Esophagus squamous epithelium (tissue), 5 donors: ENCODE data around the gene GOSR1. TPM values are rescaled to one million over a fixed set of nuclear protein-coding genes. Genes with fewer than 3 reads are reported as not detected.
"Not testable (repeated sequence)": the region's sequence is repeated elsewhere in the genome, so short reads cannot be mapped to it uniquely, and the experiment has no call there.

Experiments
- DNase-seq: peaks from one replicate; lab custom pipeline; 2025; lab: John Stamatoyannopoulos, UW
- H3K27ac ChIP-seq, 4 donors: fragments of 200-600 bp; sonication (generic); one replicate each; pipeline ENCODE4 v1.5.1; 2016 to 2019; ENCODE audit warnings: mild to moderate bottlenecking in 1 of 4
- H3K27me3 ChIP-seq, 4 donors: fragments of 200-600 bp; sonication (generic); 1 replicate in 3 of 4; 2 replicates in 1 of 4; pipeline versions ENCODE4 v1.5.1 to v1.6.0; 2017 to 2021; ENCODE audit warnings: antibody characterized with exemption in 1 of 4
- H3K36me3 ChIP-seq, 3 donors: fragments of 200-600 bp; sonication (generic); one replicate each; pipeline ENCODE4 v1.5.1; 2016 to 2019
- H3K4me1 ChIP-seq, 3 donors: fragments of 200-600 bp; sonication (generic); one replicate each; pipeline ENCODE4 v1.5.1; 2017 to 2019
- H3K4me3 ChIP-seq, 4 donors: fragments of 200-600 bp; sonication (generic); 1 replicate in 3 of 4; 2 replicates in 1 of 4; pipeline ENCODE4 v1.5.1; 2016 to 2019; ENCODE audit warnings: mild to moderate bottlenecking in 2 of 4, moderate library complexity in 1 of 4
- H3K9me3 ChIP-seq, 3 donors: fragments of 200-600 bp; sonication (generic); one replicate each; pipeline ENCODE4 v1.5.1; 2016 to 2019
- POLR2A ChIP-seq, 4 donors: fragments of 450-650 bp; IDR thresholded peaks; one replicate each; pipeline ENCODE4 v1.6.1; 2017; ENCODE audit warnings: antibody characterized with exemption in 4 of 4, mild to moderate bottlenecking in 4 of 4, moderate library complexity in 3 of 4
- WGBS, 2 donors: methylation state at CpG; one replicate each; pipeline ENCODE4 v1.1.5; 2018; 5-methylcytosine and 5-hydroxymethylcytosine counted together
- intact Hi-C: fragments of 100-400 bp; cut with DNase I; formaldehyde crosslinking; loops from one replicate; pipeline ENCODE4 v1.15.0; 2022
- total RNA-seq, 4 donors: library from RNA; depleted of rRNA; stranded (reverse); fragments of >200 nt; gene quantifications; one replicate each; pipeline ENCODE4 v1.1.0, GENCODE V29; 2016
- TF ChIP-seq, protein P1 (sequence below), 6 experiments: fragments of 450-650 bp in 4 of 6; fragments of 200-600 bp in 2 of 6; sonication (generic) in 2 of 6; IDR thresholded peaks; one replicate each; pipeline ENCODE4 v1.5.1; 2016 to 2019; ENCODE audit warnings: antibody characterized with exemption in 6 of 6, mild to moderate bottlenecking in 4 of 6, moderate library complexity in 4 of 6
- donor health status: DM: yes; HTN: yes; CAD: no.

The GOSR1 gene
- total RNA-seq, 4 donors from 2014 or later, result 19.4 to 50.4 (median 37.7) TPM

DNA sequence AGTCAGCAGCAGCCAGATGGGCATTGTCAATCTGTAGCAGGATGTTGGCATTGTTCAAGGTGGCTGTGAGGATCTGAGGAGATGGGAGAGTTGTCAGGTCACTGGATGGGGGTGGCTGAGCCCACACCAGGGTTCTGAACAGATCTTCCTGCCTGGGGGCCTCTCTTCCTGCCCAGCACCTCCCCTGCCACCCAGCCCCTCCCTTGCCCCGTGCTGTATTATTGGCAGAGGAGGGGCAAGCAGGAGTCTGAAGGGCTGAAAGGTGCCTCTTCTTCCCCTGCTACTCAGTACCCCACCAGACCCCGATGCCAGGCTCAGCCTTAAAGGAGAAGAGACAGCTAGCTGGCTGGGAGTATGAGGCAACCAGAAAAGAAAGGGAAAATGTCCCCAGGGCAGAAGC is 93.0 kb downstream of the GOSR1 start:
- intact Hi-C loops, result no loop called here
- Histone ChIP-seq H3K27ac (no peak overlapping the region), H3K9me3 (no peaks in the 10 kb centered on the region), H3K36me3 (no peaks in the 10 kb centered on the region), H3K4me3 (no peak overlapping the region), H3K4me1 (no peaks in the 10 kb centered on the region), H3K27me3 (peaks cover 0 to 15% (median 0%) of the 10 kb centered on the region in 4 donors)
- 0% methylated on average over 1 of the region's 2 CpGs; no CpG with 5 or more reads in 1 of the 2 donors for WGBS, 2 donors
- no peak for DNase-seq
- no peak for TF ChIP-seq POLR2A (IDR thresholded peaks at IDR 0.05)
- TF ChIP-seq, protein P1, sequence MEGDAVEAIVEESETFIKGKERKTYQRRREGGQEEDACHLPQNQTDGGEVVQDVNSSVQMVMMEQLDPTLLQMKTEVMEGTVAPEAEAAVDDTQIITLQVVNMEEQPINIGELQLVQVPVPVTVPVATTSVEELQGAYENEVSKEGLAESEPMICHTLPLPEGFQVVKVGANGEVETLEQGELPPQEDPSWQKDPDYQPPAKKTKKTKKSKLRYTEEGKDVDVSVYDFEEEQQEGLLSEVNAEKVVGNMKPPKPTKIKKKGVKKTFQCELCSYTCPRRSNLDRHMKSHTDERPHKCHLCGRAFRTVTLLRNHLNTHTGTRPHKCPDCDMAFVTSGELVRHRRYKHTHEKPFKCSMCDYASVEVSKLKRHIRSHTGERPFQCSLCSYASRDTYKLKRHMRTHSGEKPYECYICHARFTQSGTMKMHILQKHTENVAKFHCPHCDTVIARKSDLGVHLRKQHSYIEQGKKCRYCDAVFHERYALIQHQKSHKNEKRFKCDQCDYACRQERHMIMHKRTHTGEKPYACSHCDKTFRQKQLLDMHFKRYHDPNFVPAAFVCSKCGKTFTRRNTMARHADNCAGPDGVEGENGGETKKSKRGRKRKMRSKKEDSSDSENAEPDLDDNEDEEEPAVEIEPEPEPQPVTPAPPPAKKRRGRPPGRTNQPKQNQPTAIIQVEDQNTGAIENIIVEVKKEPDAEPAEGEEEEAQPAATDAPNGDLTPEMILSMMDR (IDR thresholded peaks at IDR 0.05), result no peak

DNA sequence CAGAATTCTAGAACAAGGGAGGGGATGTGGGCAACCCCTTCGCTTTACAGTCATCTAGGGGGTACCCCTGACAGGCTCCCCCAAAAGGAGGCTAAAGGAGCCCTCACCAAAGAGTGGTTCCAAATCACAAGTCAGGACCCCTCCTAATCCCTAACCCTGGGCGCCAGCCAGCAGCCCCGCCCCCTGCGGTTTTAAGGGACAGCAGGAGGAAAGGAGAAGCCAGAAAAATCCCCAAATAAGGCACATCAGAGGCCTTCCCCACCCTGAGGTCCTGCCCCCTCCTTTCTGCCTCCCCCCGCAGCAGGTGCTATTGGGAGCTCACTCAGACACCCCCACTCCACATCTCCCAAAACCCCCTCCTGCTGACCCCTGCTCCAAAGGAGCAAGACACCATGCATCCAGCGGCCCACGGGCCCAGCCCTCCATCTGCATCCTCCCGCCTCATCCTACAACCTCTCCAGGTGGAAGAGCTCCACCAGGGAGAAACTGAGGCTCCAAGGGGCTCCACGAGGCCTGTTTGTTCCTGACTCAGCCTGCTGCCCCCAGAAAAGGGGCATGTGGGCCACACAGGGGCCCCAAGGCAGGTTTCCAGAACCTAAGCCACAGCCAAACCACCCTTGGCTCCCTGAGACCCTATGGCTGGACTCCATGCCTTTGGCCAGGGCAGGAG is 93.5 kb downstream of the GOSR1 start:
- 26 to 40% methylated on average over 1 to 4 of the region's 9 CpGs for WGBS, 2 donors
- intact Hi-C loops, result no loop called here
- DNase-seq, result no peak

DNA sequence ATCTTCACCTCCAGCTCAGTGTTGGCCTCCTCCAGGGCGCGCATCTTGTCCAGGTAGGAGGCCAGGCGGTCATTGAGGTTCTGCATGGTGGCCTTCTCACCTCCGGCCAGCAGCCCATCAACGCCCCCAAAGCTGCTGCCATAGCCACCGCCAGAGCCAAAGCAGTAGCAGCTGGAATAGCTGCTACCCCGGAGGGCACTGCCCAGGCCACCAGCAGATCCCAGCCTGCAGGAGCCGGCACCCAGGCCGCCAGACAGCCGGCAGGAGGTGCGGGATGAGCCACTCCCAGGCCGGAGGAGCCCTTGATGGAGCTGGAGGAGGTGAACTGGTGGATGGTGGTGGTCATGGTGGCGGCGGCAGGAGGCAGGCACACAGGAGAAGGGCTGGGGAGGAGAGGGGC is 94.2 kb downstream of the GOSR1 start:
- DNase-seq, intact Hi-C loops, H3K27ac ChIP-seq, H3K4me1 ChIP-seq, H3K36me3 ChIP-seq, H3K4me3 ChIP-seq, H3K9me3 ChIP-seq: not testable (repeated sequence)
- 79% methylated on average over 6 of the region's 14 CpGs; no CpG with 5 or more reads in 1 of the 2 donors for WGBS, 2 donors
- H3K27me3 ChIP-seq, result peaks cover 0 to 13% (median 0%) of the 10 kb centered on the region in 4 donors

More for the DNA sequence above, 93.5 kb downstream of the GOSR1 start:
- Histone ChIP-seq H3K4me1 (no peaks in the 10 kb centered on the region), H3K4me3 (no peak overlapping the region), H3K27me3 (peaks cover 0 to 13% (median 0%) of the 10 kb centered on the region in 4 donors), H3K9me3 (no peaks in the 10 kb centered on the region), H3K27ac (no peak overlapping the region), H3K36me3 (no peaks in the 10 kb centered on the region)
- no peak for TF ChIP-seq POLR2A (IDR thresholded peaks at IDR 0.05)
- TF ChIP-seq, protein P1 (IDR thresholded peaks at IDR 0.05), result no peak

DNA sequence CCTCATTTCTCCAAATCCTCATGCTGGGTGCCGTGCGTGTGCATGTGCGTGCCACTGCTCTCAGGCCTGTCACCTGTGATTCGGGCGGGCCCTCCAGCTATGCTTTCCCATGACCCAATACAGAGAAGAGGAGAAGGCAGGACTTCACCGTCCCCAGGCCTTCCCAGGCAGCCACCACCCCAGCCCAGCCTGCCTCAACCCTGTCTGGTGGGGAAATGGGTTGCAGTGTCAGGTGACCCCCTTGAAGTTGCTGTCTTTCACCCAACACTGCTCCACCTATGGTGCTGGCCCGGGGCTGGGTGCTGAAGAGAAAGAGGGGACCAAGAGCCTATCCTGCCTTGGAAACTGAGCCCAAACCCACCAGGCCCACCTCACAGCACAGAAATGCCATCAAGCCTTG is 94.7 kb downstream of the GOSR1 start:
- H3K36me3 ChIP-seq, result no peaks in the 10 kb centered on the region
- intact Hi-C loops, result no loop called here
- H3K4me1 ChIP-seq, result no peaks in the 10 kb centered on the region
- no peak for DNase-seq
- no peak for TF ChIP-seq POLR2A (IDR thresholded peaks at IDR 0.05)
- TF ChIP-seq, protein P1 (IDR thresholded peaks at IDR 0.05), result no peak
- H3K27me3 ChIP-seq, result peaks cover 0 to 13% (median 0%) of the 10 kb centered on the region in 4 donors
- WGBS, 2 donors, result no CpG with 5 or more reads among the region's 7 CpGs
- H3K4me3 ChIP-seq, result no peak overlapping the region
- no peaks in the 10 kb centered on the region for H3K9me3 ChIP-seq
- no peak overlapping the region for H3K27ac ChIP-seq

DNA sequence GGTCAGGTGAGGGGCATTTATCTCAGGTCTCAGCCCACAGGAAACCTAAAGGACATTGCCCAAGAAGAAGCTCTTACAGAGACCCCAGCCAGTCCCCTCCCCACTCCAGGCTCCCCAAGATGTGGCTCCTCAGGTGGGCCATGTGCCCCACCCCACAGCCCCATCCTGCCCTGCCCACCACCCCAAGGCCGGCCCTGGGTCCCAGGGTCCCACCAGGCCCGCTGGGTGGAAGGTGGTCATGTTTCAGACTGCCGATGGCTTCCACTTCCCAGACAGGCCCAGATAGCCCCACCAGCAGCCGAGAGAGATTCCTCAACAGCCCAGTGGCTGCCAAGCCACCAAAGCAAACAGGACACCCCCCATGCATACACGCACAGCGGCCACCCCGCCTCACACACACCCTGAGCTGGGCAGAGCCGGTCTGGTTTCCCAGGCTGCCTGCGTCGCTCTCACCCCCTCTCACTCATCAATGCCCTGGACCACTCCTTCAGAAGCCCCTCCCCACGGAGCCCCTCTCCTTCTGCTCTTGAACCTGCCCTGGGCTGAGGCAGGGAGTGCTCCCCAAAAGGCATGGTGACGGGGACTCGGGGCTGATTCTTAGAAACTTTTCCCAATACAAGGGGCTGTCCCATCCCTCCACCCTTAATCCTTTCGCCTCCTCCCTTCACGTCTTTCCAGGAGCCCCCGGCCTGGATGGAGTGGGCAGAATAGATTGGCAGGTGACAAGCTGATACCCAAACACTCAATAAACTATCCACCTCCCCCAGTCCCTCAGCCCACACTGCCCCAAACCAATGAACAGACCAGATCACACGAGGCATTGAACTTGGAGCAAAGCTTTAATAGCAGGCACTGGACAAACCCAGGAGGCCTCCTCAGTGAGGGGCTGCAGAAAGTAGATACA is 95.7 kb downstream of the GOSR1 start:
- H3K27ac ChIP-seq, H3K4me3 ChIP-seq, DNase-seq, intact Hi-C loops, H3K36me3 ChIP-seq, H3K9me3 ChIP-seq, H3K4me1 ChIP-seq: not testable (repeated sequence)
- peaks cover 0 to 13% (median 0%) of the 10 kb centered on the region in 4 donors for H3K27me3 ChIP-seq
- WGBS, 2 donors, result 80 to 89% methylated on average over 5 to 7 of the region's 17 CpGs
